Astrocyte (in vitro differentiated cells and primary cell): ENCODE results near the gene FAM210B.

ENCODE experiments used
- EZH2 ChIP-seq: IDR thresholded peaks from 2 replicates; pipeline ENCODE4 v1.6.1; 2012; ENCODE audit warnings: mild to moderate bottlenecking, low read length, inconsistent platforms; ENCODE audit not compliant: insufficient read depth
- TF ChIP-seq, protein P1 (sequence below): IDR thresholded peaks from 2 replicates; pipeline ENCODE4 v1.5.1; 2011; ENCODE audit warnings: low read depth, mild to moderate bottlenecking, inconsistent platforms, low read length, moderate library complexity; ENCODE audit not compliant: insufficient read depth

DNA sequence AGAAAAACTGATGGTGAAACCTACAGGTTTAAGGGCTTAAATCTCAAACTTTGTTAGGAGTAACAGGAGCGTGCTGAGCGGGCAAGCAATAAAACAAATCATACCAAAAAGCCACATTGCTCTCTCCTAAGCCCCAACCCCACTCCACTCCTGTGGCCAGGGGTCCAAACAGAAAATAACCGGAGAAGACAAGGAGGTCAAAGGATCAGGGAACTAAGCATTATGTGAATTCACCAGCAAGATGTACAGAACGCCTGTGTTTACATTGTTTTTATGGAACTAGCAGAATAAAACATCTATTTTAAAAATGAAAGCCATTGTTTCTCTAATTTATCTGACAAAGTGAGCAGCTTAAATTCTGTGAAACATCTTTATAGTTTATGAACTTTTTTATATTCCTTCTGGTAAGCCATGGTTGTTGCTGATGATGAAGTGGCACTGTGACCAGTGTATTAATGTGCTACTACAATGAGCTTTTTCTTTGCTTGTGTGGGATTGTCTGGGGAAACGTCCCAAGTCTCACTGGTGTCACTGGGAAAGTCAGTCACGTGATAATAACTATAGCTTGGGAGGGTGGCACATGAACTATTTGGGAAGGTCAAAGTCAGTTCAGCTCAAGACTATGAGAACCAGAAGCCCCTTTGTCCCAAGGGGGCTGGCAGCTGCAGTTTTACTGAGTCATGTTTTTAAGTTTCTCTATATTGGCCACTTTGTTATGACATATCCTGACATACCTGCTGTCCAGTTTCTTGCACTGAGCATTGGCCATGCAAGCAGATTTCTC, 9.8 kb downstream of the FAM210B start:
- TF ChIP-seq, protein P1, sequence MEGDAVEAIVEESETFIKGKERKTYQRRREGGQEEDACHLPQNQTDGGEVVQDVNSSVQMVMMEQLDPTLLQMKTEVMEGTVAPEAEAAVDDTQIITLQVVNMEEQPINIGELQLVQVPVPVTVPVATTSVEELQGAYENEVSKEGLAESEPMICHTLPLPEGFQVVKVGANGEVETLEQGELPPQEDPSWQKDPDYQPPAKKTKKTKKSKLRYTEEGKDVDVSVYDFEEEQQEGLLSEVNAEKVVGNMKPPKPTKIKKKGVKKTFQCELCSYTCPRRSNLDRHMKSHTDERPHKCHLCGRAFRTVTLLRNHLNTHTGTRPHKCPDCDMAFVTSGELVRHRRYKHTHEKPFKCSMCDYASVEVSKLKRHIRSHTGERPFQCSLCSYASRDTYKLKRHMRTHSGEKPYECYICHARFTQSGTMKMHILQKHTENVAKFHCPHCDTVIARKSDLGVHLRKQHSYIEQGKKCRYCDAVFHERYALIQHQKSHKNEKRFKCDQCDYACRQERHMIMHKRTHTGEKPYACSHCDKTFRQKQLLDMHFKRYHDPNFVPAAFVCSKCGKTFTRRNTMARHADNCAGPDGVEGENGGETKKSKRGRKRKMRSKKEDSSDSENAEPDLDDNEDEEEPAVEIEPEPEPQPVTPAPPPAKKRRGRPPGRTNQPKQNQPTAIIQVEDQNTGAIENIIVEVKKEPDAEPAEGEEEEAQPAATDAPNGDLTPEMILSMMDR, result no peak
- TF ChIP-seq EZH2, result no peak
